GM18498 (cell line): ENCODE data around the gene UBE2L6.

ENCODE experiments used
- ATAC-seq: cut with Tn5 transposase; IDR thresholded peaks from one replicate; pipeline ENCODE4 v1.9.1; 2021; ENCODE audit warnings: mild to moderate bottlenecking, moderate library complexity; ENCODE audit not compliant: unreplicated experiment

The UBE2L6 gene

GRCh38 chr11:57501953-57502352 lies 65.5 kb downstream of the UBE2L6 start:
- no peak for ATAC-seq
